ES-I3 (cell line): ENCODE measurements around the gene KAZN.

Experiments
- H3K36me3 ChIP-seq: 2 replicates; pipeline ENCODE4 v1.6.1; 2013; ENCODE audit warnings: mild to moderate bottlenecking, low read length, control low read depth, moderate library complexity; ENCODE audit not compliant: insufficient read depth
- H3K4me1 ChIP-seq: 2 replicates; pipeline ENCODE4 v1.6.1; 2013; ENCODE audit warnings: mild to moderate bottlenecking, control low read depth, low read length; ENCODE audit not compliant: insufficient read depth
- H3K9ac ChIP-seq: 2 replicates; pipeline ENCODE4 v1.6.1; 2013; ENCODE audit warnings: low read depth, mild to moderate bottlenecking, low read length, moderate library complexity
- H3K9me3 ChIP-seq: 2 replicates; pipeline ENCODE4 v1.6.1; 2013; ENCODE audit warnings: mild to moderate bottlenecking, low read length, moderate library complexity; ENCODE audit not compliant: control insufficient read depth, insufficient read depth

The KAZN gene

DNA sequence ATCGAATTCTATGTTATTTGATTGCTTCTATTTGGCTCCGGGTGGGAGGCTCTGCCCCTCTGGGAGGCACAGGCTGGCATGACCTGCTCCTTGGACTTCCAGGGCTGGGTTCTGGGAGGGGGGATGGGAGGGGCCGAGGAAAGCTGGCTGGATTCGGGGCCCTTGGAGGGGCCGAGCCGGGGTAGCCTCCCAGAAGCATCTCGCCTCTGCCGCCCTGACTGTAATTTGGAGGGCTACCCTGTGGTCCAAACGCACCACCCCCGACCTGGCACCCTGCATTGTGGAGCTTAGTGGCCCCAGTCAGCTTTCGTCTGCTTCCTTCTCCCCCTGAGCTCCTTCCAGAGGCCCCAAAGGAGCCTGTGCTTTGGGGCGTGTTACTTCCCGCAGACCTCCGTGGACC is 469.7 kb downstream of the KAZN start:
- Histone ChIP-seq H3K9me3 (no peaks in the 10 kb centered on the region), H3K9ac (no peak overlapping the region), H3K36me3 (no peaks in the 10 kb centered on the region; the same call in 1 of the 2 replicates), H3K4me1 (no peaks in the 10 kb centered on the region)

DNA sequence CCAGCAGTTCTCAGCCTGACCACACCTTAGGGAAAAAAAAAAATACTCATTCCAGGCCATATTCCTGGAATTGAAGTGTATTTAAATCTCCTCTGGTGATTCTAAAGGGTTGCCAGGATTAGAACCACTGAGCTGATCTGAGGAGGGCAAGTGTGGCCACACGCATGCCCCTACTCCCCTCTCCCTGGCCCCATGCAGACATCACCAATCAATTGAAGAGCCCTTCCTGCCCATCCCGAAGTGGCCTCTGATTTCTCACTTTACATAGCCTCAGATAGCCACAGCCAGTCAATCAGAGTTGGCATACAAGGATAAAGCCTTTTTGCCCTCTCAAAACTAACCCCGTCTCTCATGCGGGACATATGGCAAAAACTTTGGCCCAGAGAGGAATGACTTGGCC is 470.5 kb downstream of the KAZN start:
- H3K4me1 ChIP-seq = no peaks in the 10 kb centered on the region
- no peaks in the 10 kb centered on the region; the same call in 1 of the 2 replicates for H3K36me3 ChIP-seq
- H3K9me3 ChIP-seq = no peaks in the 10 kb centered on the region
- H3K9ac ChIP-seq = no peak overlapping the region

DNA sequence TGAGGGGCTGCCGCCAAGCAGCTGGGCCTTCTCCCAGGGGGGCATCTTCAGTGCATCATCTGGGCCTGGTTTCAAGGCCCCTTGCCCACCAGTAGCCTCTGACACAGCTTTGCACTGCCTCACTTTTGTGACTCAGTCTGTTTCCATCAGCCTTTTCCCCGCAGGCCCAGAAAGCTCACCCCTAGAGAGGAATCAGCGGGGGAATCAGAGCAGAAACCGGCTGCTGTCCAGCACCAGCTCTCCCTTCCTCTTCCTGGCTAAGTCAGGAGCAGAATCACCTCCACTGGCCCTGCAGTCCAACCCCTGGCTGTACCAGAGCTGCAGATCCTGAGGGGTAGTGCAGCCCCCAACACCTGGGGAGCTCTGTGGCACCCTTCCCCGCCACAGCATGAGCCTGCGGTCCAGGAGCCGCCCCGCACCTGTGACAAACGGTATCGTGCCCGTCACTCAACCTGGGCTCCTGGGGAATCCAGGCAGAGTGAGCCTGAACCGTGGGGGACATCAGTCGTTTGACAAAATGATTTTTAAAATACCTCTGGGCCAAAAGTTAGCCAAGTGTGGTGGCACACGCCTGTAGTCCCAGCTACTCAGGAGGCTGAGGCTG is 471.8 kb downstream of the KAZN start:
- H3K9ac ChIP-seq = no peak overlapping the region
- no peaks in the 10 kb centered on the region for H3K9me3 ChIP-seq
- H3K36me3 ChIP-seq = no peaks in the 10 kb centered on the region
- H3K4me1 ChIP-seq = no peaks in the 10 kb centered on the region

DNA sequence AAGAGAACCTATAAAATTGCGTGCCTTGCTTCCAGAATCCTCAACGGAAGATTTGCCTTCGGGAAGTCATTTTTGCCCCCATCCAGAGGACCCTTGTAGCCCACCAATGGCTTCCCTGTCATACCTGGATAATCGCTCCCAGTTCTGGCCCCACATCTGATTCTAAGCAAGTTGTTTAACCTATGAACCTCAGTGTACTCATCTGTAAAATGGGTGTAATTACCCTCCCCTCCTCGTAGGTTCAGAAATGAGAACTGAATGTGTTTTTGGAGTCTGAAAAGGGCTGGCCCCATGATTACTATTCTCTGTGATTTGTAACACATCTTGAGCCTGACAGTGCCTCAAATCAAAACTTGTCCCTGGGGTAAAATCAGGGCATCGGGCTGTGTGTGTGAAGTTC is 473.5 kb downstream of the KAZN start:
- Histone ChIP-seq H3K9me3 (no peaks in the 10 kb centered on the region), H3K9ac (no peak overlapping the region), H3K36me3 (no peaks in the 10 kb centered on the region)

DNA sequence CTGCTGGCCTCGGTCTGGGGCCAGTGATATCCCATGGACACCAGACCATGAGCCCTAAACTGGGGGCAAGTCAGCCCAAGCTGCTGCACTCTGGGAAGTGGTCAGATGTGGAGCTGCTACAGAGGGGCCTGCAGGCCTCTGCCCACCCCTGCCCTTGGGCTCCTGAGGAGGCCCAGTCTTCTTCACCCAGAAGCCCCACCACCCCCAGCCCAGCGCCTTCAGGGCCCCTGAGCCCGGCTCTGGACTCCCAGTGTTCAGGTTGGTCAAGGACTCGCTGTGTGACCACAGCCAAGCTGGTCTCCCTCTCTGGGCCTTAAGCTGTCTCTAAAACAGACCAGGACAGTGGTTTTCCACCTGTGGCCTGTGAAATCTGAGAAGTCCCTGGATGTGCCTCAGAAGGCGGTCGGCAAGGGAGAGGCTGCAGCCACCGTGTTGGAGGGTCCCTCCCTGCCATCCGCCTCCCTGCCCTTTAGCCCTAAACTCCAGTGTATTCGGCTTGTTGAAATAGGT is 475.4 kb downstream of the KAZN start:
- no peaks in the 10 kb centered on the region for H3K4me1 ChIP-seq
- H3K9ac ChIP-seq = no peak overlapping the region
- H3K9me3 ChIP-seq = no peaks in the 10 kb centered on the region
- H3K36me3 ChIP-seq = no peaks in the 10 kb centered on the region

More for the DNA sequence above, 473.5 kb downstream of the KAZN start:
- no peaks in the 10 kb centered on the region for H3K4me1 ChIP-seq

- Histone ChIP-seq H3K9me3 (no peaks in the 10 kb centered on the region), H3K9ac (no peak overlapping the region), H3K36me3 (no peaks in the 10 kb centered on the region), H3K4me1 (no peaks in the 10 kb centered on the region)
These were observed 476.7 kb downstream of the KAZN start for GRCh38 chr1:15075175-15075574.

- H3K9ac ChIP-seq = no peak overlapping the region
- no peaks in the 10 kb centered on the region for H3K4me1 ChIP-seq
- no peaks in the 10 kb centered on the region for H3K9me3 ChIP-seq
- no peaks in the 10 kb centered on the region for H3K36me3 ChIP-seq
These were observed 477.3 kb downstream of the KAZN start for GRCh38 chr1:15075817-15076216.

DNA sequence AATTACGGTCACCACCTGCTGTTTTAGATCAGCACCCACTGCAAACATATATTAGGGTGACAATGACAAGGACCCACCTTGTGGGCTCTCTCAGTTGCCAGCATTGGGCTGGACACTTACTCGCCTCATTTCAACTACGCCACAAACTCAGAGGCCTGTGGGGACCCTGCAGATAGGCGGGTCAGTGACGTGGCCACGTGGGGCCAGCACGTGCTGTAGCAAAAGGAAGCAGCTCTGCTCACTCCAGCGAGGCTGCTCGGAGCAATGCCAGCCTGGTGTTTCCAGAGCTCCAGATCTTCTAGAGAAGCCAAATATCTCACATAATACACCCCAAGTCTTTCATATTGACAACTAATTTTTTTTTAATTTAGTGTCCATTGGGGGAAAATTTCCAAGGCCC is 478.3 kb downstream of the KAZN start:
- H3K9ac ChIP-seq = no peak overlapping the region
- H3K4me1 ChIP-seq = no peaks in the 10 kb centered on the region
- H3K9me3 ChIP-seq = no peaks in the 10 kb centered on the region
- no peaks in the 10 kb centered on the region for H3K36me3 ChIP-seq

DNA sequence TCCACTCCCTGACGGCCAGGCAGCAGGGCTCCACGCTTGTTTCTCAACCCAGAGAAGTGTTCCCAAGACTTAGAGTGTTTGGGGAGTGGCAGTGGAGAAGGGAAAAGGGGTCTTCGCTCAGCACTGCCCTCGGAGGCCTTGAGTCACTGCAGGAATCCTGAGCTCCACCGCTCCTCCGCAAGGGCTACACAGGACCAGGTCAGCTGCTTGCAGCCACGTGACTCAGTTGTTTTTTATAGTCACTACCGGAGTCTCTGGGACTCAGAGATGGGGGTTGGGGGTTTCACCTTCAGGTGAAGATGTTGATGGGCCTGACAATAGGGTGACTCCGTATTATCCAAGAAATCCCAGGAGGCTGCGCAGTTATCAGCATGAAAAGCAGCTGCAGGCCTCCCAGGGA is 478.9 kb downstream of the KAZN start:
- no peaks in the 10 kb centered on the region for H3K36me3 ChIP-seq

GRCh38 chr1:15080328-15081007 is 482.0 kb downstream of the KAZN start:
- Histone ChIP-seq H3K9me3 (no peaks in the 10 kb centered on the region), H3K4me1 (no peaks in the 10 kb centered on the region), H3K9ac (no peak overlapping the region), H3K36me3 (no peaks in the 10 kb centered on the region)

More for the DNA sequence above, 478.9 kb downstream of the KAZN start:
- no peaks in the 10 kb centered on the region for H3K9me3 ChIP-seq
- H3K9ac ChIP-seq = no peak overlapping the region
- H3K4me1 ChIP-seq = no peaks in the 10 kb centered on the region

DNA sequence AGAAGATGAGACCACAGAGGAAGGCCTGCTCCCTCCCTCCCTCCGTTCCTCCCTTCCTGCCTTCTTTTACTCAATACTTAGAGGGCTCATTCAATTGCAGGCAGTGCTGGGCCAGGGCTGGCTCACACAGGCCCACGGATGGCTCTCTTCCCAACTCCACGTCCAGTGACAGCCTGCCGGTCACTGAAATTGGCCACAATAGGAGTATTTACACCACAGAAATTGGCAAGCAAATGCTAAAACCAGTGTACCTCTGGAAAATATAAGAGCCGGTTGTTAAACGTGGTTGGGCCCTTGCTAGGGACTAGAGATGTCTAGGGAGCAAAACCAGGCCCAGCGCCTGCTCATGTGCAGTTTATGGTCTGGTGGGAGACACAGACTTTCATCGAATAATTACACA is 482.6 kb downstream of the KAZN start:
- H3K4me1 ChIP-seq = no peaks in the 10 kb centered on the region
- H3K9ac ChIP-seq = no peak overlapping the region
- H3K9me3 ChIP-seq = no peaks in the 10 kb centered on the region
- no peaks in the 10 kb centered on the region for H3K36me3 ChIP-seq

DNA sequence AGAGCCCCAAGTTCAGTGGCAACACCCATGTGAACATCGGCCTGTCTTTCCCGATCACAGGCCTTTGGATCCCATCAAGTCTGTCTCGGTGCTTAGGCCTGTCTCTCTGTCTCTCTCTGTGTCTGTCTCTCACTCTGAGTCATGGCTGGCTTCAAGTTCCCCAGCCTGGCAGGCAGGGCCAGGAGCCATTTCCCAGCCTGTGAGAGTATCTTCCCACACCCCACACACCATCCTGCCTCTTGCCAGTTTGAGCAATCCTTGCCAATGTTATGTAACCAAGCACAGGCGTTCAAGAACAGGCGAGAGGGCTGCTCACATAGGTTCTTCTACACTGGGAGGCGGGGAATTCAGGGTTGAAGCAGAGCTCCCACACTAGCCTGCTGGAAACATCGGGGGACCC is 485.1 kb downstream of the KAZN start:
- Histone ChIP-seq H3K36me3 (no peaks in the 10 kb centered on the region), H3K9ac (no peak overlapping the region), H3K4me1 (peaks cover 2% of the 10 kb centered on the region; the same call in 1 of the 2 replicates), H3K9me3 (no peaks in the 10 kb centered on the region)

DNA sequence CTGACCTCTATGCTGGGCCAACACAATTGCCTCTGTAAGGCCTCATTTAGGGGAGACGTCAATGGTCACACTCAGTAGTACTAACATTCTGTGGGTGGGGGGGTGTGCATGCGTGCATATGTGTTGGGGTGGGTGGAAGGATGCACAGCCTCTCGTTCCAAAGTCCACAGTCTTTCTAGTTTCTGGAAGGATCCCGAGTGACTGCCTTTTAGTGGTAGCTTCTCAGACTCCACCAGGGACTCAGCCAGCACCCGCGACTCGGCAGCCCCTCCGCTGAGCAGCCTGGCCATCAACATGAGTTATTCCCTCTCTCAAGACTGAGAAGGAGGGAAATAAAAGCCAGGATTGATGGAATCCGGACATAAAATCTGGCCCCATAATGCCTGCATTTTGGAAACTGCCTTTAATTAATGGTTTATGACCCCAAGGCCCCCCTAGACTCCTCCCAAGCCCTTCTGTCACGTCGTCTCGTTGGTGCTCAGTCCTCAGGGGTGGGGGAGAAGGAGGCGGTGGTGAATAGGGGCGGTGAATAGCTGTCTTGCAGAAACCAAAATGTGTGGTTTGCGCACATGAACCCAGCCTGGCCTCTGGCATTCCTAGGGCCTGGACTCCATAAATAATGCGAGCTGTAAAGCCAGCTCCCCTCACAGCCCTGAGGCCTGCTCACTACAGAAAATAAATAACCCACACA is 489.9 kb downstream of the KAZN start:
- peaks cover 26% of the 10 kb centered on the region for H3K4me1 ChIP-seq
- H3K9me3 ChIP-seq = no peaks in the 10 kb centered on the region
- H3K9ac ChIP-seq = no peak overlapping the region
- H3K36me3 ChIP-seq = no peaks in the 10 kb centered on the region

GRCh38 chr1:15089258-15089992 is 490.9 kb downstream of the KAZN start:
- no peak overlapping the region for H3K9ac ChIP-seq
- no peaks in the 10 kb centered on the region for H3K9me3 ChIP-seq
- no peaks in the 10 kb centered on the region for H3K36me3 ChIP-seq
- peaks cover 26% of the 10 kb centered on the region for H3K4me1 ChIP-seq
